Fibroblast of skin of scalp (primary cell): ENCODE results near the gene GABRB1.
"Not testable (repeated sequence)": the region's sequence is repeated elsewhere in the genome, so short reads cannot be mapped to it uniquely, and the experiment has no call there.

Experiments
- DNase-seq: peaks from one replicate; pipeline ENCODE4 v3.0.0-alpha.2; 2013

Gene GABRB1

DNA sequence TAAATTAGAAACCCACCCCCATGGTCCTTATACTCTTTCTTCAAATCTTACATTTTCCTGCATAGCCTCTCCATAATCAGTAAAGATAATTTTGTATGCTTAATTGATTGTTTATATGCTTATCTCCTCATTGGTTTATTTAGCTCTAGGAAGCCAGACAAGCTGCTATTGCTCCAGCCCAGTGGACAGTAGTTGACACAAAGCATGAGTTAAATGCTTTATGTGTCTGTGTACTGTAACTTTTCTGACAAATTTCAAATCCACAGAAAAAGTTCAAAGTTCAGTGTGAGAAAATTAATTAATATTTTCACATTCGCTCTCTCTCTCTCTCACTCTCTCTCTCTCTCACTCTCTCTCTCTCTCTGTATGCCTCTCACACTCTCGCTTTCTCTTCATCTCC, 181.7 kb downstream of the GABRB1 start:
- peak; percentile 6 for DNase-seq

DNA sequence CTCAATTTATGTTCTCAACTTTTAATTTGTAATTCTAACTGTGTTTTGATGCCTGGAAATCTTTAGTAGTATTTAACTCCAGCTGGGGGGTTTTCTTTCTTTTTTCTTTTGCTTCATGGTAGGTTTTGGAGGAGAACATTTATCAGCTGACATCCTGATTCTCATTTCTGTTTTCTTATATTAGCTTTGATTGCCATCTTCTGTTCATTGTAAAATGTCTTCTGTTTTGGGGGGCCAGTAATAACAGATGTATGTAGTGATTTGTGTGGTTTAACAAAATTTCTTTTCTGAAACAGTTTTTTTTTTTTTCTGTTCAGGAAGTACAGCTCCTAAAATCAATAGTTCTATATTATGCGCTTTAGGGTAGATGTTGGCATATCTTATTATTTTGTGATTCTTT, 182.2 kb downstream of the GABRB1 start:
- DNase-seq: peak; percentile 17

- peak; percentile 93 for DNase-seq
Observed at GRCh38 chr4:47213971-47214370, 182.6 kb downstream of the GABRB1 start.

DNA sequence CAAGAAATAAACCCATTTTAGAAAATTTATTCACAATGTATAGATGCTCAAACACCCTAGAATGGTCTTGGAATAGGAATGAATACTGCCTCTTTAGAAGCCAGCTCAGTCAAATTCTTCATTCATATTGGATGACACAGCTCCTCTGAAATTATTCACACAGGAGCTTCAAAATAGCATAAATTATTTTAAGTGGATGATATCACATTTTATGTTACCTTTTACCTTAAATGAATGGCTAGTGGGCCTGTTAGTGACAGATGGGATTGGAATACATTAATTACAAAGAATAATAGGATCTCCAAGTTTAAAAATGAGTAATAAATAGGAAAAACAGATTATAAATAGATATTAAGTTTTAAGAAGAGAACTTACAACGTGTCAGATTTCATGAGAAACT, 184.4 kb downstream of the GABRB1 start:
- DNase-seq: peak; percentile 40

- DNase-seq: no peak
Observed at GRCh38 chr4:47217291-47217690, 185.9 kb downstream of the GABRB1 start.

GRCh38 chr4:47217884-47218283, 186.5 kb downstream of the GABRB1 start:
- DNase-seq: no peak

DNA sequence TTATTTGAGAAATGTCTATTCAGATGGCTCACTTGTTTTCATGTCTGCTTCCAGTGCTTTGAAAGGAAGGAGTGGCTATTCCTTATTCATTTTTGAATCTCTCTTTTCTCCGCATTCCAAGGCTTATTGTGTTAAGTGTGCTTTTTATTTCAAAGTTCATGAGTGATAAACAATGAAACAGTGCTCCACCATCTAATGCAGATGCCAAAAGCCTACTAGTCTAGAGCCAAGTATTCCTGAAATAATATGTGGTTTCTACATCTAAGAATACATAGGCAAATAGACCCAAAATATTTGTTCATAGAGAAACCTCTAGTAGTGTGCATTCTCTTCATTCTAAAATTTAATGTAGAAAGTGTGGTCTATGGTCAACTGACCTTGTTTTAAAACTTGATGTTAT, 187.3 kb downstream of the GABRB1 start:
- DNase-seq: peak; percentile 14

GRCh38 chr4:47219586-47219985, 188.2 kb downstream of the GABRB1 start:
- DNase-seq: no peak

- peak; percentile 71 for DNase-seq
Observed at GRCh38 chr4:47221721-47222120, 190.4 kb downstream of the GABRB1 start.

DNA sequence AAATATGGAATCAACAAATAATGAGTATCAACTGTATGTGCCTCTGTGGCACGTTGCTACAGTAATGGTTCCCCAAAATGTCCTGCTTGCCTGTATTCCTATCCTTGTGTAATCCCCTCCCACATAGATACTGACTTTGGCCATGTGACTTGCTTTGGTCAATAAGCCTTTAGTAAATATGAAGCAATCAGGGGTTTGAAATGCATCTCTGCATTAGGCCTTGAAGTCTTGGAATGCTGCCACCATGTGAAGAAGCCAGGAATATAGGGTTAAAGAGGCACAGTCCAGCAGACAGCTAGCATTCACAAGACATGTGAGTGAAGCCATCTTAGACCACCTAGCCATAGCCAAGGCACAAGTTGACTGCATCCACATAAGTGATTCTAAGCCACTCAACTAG, 190.9 kb downstream of the GABRB1 start:
- DNase-seq: peak; percentile 35

DNA sequence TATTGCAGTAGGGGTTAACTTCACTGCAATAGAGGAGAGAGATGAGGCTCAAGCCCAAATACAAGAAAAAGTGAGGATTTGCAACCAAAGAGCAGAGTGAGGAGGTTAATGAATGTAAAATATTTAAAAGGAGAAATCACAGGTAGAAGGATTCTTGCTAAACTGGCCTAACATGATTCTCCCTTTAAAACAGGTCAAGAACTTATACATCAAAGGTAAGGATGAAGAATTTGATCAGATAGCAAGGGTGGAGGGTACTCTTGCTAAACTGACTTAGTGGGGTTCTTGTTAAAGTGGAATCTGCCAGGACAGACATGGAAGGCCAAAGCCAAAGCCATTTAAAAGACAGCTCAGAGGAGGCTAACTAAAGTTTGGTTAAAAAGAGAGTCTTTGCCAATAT, 193.0 kb downstream of the GABRB1 start:
- no peak for DNase-seq

DNA sequence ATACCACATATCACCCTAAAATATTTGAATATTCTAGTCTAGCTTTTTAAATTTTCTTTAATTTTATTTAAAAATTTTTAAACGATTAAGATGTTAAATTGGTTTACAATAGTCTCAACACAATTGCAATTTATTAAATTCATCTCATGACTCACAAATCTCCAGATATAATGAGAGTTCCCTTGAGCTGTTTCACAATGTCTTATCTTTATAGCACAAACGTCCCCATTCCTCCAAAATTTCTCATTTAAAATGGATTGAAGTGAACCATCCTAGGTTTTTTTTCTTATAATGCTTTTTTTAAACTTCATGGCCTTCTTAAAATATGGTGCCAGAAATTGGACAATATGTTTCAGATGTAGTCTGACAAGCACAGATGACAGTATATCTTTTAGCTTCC, 204.4 kb downstream of the GABRB1 start:
- no peak for DNase-seq

DNA sequence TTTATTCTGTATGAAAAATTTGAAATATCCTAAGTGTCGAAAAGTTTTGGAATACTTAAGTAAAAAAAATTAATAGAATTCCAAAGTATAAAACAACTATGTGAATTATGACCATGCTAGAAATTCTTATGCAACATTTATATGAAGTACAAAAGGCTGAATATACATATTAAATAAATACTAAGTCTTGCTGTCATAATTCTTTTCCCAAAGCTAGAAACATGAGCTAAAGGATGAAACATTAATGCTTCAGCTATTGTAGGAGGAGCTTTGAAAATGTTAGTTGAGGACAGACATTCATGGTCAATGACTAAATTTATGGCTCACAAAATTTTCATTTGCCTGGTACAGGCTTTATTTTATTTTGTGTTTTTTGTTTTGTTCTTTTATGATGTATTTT, 207.3 kb downstream of the GABRB1 start:
- DNase-seq: peak; percentile 82

GRCh38 chr4:47239649-47240048, 208.3 kb downstream of the GABRB1 start:
- DNase-seq: no peak

- no peak for DNase-seq
Observed at GRCh38 chr4:47251348-47252135, 220.2 kb downstream of the GABRB1 start.

GRCh38 chr4:47263721-47264120, 232.4 kb downstream of the GABRB1 start:
- no peak for DNase-seq

- no peak for DNase-seq
Observed at GRCh38 chr4:47270201-47270888, 239.0 kb downstream of the GABRB1 start.

DNA sequence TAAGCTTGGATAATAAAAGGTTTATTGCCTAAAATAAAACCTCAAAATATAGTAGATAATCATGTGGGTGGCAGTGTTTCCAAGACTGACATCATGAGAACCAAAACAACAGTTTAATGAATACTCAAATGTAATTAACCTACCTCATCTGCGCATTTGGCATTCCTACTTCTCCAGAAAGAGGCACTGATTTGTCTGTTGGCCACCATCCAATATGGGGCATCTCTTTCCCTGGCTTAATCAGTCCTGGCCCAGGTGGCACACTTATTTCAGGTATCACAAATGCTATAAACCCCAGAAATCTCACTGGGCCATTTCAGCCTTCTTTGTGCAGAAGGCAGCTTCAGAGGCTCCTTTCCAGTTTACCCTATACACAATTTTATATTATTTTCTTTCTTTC, 239.9 kb downstream of the GABRB1 start:
- no peak for DNase-seq

DNA sequence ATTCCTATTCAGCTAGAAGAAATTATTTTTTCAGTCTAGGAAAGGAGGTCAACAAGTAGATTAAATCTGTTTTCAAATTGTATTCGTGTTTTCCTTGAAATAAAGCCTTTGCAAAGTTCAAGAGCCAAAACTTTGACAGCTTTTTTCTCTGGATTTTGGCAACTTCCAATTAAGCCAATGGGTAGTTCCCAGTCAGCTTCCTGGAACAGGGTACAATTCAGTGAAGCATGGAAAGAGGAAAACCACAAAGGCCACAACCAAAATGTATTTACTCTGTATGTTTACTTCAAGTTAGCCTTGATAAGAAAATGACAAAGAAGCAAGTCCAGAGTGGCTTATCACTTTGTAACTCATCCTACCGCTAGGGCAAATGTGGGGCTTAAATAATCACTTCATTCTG, 243.5 kb downstream of the GABRB1 start:
- no peak for DNase-seq

DNA sequence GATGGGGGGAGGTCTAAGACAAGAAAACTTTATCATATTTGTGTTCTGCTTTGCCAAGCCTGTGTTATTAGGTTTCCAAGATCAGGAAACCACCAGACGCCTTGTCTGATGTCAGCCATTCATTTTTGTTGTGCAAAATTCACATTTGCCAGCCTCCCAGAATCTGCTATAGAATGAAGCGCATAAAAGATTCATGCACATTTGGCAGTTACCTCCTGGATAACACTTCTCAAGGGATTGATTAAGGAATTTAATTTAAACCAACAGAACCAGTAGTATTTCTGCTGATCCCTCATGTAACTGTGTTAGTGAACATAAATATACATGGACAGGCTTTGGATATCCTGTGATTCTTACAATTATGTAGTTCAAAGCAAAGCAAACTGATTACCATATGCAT, 244.2 kb downstream of the GABRB1 start:
- DNase-seq: no peak

DNA sequence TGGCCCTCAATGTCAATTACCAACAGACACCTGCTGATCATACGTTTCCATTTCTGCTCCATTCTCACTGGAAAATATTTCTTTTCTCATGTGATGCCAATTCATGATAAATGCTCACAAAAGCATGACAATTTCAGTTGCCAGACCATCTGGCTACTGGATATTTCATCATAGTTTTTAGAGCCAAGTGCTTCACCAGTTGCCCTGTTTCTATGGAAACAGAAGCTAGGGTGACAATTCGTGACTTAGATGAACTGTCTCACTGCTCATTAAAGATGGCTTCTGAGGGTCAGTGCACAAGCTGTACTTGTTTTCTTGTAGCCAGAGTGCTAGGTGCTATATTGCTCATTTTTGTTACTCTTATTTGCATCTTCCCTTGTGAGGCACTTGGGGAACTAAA, 247.3 kb downstream of the GABRB1 start:
- no peak for DNase-seq

GRCh38 chr4:47287735-47288134, 256.4 kb downstream of the GABRB1 start:
- peak; percentile 34 for DNase-seq

- DNase-seq: no peak
Observed at GRCh38 chr4:47289805-47290204, 258.4 kb downstream of the GABRB1 start.

GRCh38 chr4:47290873-47291272, 259.5 kb downstream of the GABRB1 start:
- DNase-seq: not testable (repeated sequence)
